ENCODE measurements around the gene FCAMR. TPM values are rescaled to one million over a fixed set of nuclear protein-coding genes. Genes with fewer than 3 reads are reported as not detected.

The FCAMR gene
- total RNA-seq, 2 donors from 2014 or later = 2.3 TPM; not detected in 1

GRCh38 chr1:207000651-207001291 is 30.5 kb upstream of the FCAMR start:
- H3K27me3 ChIP-seq (replicated peaks; ENCODE audit: insufficient read depth) = no peaks in the 10 kb centered on the region
- H3K36me3 ChIP-seq = no peaks in the 10 kb centered on the region
- intact Hi-C loops (cut with DNase I) = no loop called here
- WGBS = 80% methylated on average over 5 of the region's 5 CpGs
- H3K27ac ChIP-seq = no peak overlapping the region
- no peak for DNase-seq (ENCODE audit: low spot score)
- H3K9me3 ChIP-seq = no peaks in the 10 kb centered on the region
- H3K4me1 ChIP-seq (replicated peaks) = peaks cover 14% of the 10 kb centered on the region
- no peak for TF ChIP-seq POLR2AphosphoS5 (IDR thresholded peaks at IDR 0.05)
- no peak for TF ChIP-seq POLR2A (IDR thresholded peaks at IDR 0.05)
- TF ChIP-seq, protein P1, sequence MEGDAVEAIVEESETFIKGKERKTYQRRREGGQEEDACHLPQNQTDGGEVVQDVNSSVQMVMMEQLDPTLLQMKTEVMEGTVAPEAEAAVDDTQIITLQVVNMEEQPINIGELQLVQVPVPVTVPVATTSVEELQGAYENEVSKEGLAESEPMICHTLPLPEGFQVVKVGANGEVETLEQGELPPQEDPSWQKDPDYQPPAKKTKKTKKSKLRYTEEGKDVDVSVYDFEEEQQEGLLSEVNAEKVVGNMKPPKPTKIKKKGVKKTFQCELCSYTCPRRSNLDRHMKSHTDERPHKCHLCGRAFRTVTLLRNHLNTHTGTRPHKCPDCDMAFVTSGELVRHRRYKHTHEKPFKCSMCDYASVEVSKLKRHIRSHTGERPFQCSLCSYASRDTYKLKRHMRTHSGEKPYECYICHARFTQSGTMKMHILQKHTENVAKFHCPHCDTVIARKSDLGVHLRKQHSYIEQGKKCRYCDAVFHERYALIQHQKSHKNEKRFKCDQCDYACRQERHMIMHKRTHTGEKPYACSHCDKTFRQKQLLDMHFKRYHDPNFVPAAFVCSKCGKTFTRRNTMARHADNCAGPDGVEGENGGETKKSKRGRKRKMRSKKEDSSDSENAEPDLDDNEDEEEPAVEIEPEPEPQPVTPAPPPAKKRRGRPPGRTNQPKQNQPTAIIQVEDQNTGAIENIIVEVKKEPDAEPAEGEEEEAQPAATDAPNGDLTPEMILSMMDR (IDR thresholded peaks at IDR 0.05) = no peak
- H3K4me3 ChIP-seq = no peak overlapping the region

GRCh38 chr1:206998816-206999215 is 28.6 kb upstream of the FCAMR start:
- WGBS = 85% methylated on average over 2 of the region's 2 CpGs

GRCh38 chr1:206992790-206993189 is 22.5 kb upstream of the FCAMR start:
- no peak for TF ChIP-seq POLR2AphosphoS5 (IDR thresholded peaks at IDR 0.05)
- TF ChIP-seq POLR2A (IDR thresholded peaks at IDR 0.05) = no peak
- TF ChIP-seq, protein P1 (IDR thresholded peaks at IDR 0.05) = no peak
- intact Hi-C loops (cut with DNase I) = no loop called here
- H3K27me3 ChIP-seq (replicated peaks; ENCODE audit: insufficient read depth) = no peaks in the 10 kb centered on the region
- H3K4me1 ChIP-seq (replicated peaks) = no peaks in the 10 kb centered on the region
- no peaks in the 10 kb centered on the region for H3K9me3 ChIP-seq
- no peaks in the 10 kb centered on the region for H3K36me3 ChIP-seq
- DNase-seq (ENCODE audit: low spot score) = no peak
- H3K4me3 ChIP-seq = no peak overlapping the region
- no peak overlapping the region for H3K27ac ChIP-seq

More at GRCh38 chr1:206998816-206999215, 28.6 kb upstream of the FCAMR start:
- H3K4me1 ChIP-seq (replicated peaks) = peaks cover 10% of the 10 kb centered on the region
- intact Hi-C loops (cut with DNase I) = no loop called here
- H3K27me3 ChIP-seq (replicated peaks; ENCODE audit: insufficient read depth) = no peaks in the 10 kb centered on the region
- no peak overlapping the region for H3K4me3 ChIP-seq
- H3K36me3 ChIP-seq = no peaks in the 10 kb centered on the region
- DNase-seq (ENCODE audit: low spot score) = no peak
- no peak overlapping the region for H3K27ac ChIP-seq
- TF ChIP-seq, protein P1 (IDR thresholded peaks at IDR 0.05) = no peak
- TF ChIP-seq POLR2AphosphoS5 (IDR thresholded peaks at IDR 0.05) = peak; percentile 34
- H3K9me3 ChIP-seq = no peaks in the 10 kb centered on the region

DNA sequence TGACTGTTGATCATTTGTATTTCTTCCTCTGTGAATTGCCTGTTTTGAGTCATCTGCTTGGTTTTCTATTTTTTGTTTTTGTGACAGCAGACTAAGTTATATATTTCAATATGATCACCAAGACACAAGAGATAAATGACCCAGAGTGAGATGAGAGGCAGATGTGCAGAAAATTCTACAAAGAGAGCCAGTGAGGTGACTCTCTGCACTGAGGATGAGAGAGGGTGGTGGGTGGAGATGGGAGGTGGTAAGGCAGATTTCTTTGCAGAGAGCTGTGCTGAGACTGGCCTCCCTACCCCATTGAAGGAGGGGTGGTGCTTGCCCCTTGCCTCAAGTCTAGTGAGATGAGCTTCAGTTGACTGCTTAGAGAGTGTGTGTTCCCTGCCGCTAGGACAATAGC is 17.6 kb upstream of the FCAMR start:
- 100% methylated on average over 1 of the region's 1 CpG for WGBS
- intact Hi-C loops (cut with DNase I) = no loop called here
- H3K36me3 ChIP-seq = no peaks in the 10 kb centered on the region

GRCh38 chr1:206986885-206987284 is 16.6 kb upstream of the FCAMR start:
- no peak for DNase-seq (ENCODE audit: low spot score)
- TF ChIP-seq POLR2A (IDR thresholded peaks at IDR 0.05) = no peak
- no peak for TF ChIP-seq POLR2AphosphoS5 (IDR thresholded peaks at IDR 0.05)
- TF ChIP-seq, protein P1 (IDR thresholded peaks at IDR 0.05) = no peak
- no peak overlapping the region for H3K4me3 ChIP-seq

More for the DNA sequence above, 17.6 kb upstream of the FCAMR start:
- H3K27me3 ChIP-seq (replicated peaks; ENCODE audit: insufficient read depth) = no peaks in the 10 kb centered on the region
- H3K4me1 ChIP-seq (replicated peaks) = no peaks in the 10 kb centered on the region
- no peak overlapping the region for H3K27ac ChIP-seq
- H3K4me3 ChIP-seq = no peak overlapping the region
- TF ChIP-seq, protein P1 (IDR thresholded peaks at IDR 0.05) = no peak
- TF ChIP-seq POLR2A (IDR thresholded peaks at IDR 0.05) (no peak), POLR2AphosphoS5 (IDR thresholded peaks at IDR 0.05) (no peak)
- H3K9me3 ChIP-seq = no peaks in the 10 kb centered on the region
- no peak for DNase-seq (ENCODE audit: low spot score)

More at GRCh38 chr1:206986885-206987284, 16.6 kb upstream of the FCAMR start:
- intact Hi-C loops (cut with DNase I) = no loop called here
- WGBS = 45% methylated on average over 3 of the region's 3 CpGs
- no peaks in the 10 kb centered on the region for H3K36me3 ChIP-seq
- H3K27me3 ChIP-seq (replicated peaks; ENCODE audit: insufficient read depth) = no peaks in the 10 kb centered on the region
- no peaks in the 10 kb centered on the region for H3K4me1 ChIP-seq (replicated peaks)
- no peak overlapping the region for H3K27ac ChIP-seq
- H3K9me3 ChIP-seq = no peaks in the 10 kb centered on the region
